Hematopoietic multipotent progenitor cell treated with erythropoietin and hydrocortisone succinate and interleukin-3 and kit ligand, for 8 days (in vitro differentiated cells): ENCODE results near the gene S100A7A.

Experiments used
- DNase-seq: peaks from one replicate; pipeline ENCODE4 v3.0.0-alpha.2; 2015

Gene S100A7A

DNA sequence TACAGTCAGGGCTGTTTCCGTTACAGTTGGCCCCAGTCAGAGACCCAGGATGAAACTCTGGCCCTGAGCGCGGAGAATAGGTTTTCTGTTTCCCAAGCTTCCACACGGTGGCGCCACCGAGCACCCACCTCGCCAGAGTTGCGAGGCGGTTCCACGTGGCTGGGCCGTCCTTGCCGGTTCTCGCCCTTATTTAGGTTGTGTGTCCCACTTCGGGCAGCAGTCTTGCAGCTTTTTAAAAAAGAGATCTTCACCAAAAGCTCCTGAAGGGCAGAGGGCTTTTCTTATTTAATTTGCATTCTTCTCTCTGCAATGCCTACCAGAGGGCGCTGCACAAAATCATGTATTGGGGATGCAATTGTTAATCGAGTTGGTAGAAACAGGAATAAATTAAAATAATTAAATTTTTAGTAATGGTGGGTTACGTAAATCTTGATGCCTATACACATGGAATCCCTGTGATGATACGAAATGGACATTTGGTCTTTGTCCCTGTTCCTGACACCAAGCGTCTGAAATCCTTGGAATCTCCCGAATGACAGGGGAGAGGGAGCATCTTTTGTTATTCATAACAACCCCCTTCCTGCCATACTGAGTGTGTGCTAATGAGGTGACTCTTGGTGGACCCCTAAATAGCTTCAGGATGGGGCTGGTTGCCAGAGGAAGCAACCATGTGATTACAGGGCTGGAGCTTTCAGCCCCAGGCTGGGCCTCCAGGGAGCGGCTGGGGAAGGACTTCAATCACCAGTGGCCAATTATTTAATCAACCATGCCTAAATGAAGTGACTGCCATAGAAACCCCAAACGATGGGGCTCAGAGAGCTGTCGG is 49.7 kb downstream of the S100A7A start:
- DNase-seq: peak; percentile 60

DNA sequence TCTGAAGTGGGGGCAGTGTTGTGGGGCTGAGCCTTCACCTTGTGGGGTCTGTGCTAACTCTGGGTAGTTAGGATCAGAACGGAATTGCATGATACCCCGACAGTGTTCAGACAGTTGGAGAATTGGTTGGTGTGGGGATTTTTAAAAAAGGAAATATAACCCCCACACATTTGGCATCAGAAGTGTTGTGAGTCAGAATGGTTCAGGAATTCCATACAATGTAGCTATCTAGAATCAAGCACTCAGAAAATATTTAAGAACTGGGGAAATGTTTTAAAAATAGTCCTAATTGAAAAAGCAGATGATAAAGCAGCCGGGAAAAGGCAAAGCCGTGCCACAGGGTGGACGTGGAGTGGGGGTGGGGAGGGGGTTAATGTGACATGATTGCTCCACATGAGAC is 50.6 kb downstream of the S100A7A start:
- DNase-seq: no peak

DNA sequence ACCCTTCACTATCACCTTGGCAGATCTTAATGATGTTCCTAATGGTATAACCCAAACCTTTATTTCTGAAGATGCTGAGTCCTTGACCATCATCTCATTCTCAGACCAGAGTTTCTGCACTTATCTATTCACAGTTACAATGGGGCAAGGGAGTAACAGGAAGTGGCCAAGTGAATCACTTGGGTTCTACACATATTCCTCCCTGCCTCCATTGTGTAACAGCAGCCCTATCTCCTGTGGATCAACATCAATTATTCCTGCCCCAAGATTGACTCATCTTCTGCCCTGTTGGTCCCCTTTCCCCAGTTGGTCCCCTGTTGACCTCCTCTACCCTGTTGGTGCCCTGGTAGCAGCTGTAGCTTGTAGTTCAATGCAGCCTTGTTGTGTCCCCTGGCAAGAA is 54.4 kb downstream of the S100A7A start:
- DNase-seq: no peak
